ENCODE data around the gene DUOX2. TPM values are rescaled to one million over a fixed set of nuclear protein-coding genes. Genes with fewer than 3 reads are reported as not detected.
"Not testable (repeated sequence)": the region's sequence is repeated elsewhere in the genome, so short reads cannot be mapped to it uniquely, and the experiment has no call there.

DUOX2 gene
- total RNA-seq, 1 experiment from 2014 or later: 0.40 TPM

DNA sequence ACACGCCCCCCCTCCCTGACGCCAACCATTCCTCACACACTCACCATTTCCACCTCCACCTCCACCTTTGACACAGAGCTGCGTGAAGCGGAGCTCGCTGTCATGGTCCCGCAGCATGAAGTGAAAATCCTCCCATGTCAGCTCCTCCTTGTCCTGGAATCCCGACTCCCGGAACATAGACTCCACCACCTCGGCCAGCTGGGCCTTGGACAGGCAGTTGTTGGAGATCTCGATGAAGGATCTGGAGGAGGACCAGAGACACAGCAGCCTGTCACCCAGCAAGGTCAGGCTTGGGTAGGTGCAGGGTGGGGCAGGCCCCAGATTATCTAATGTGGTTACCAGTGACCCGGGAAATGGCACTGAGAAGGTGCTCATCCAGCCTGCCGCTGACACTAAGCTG is 12.2 kb downstream of the DUOX2 start:
- DNase-seq (ENCODE audit: low read depth): no peak

GRCh38 chr15:45100884-45101625 is 12.9 kb downstream of the DUOX2 start:
- no peak for DNase-seq (ENCODE audit: low read depth)

DNA sequence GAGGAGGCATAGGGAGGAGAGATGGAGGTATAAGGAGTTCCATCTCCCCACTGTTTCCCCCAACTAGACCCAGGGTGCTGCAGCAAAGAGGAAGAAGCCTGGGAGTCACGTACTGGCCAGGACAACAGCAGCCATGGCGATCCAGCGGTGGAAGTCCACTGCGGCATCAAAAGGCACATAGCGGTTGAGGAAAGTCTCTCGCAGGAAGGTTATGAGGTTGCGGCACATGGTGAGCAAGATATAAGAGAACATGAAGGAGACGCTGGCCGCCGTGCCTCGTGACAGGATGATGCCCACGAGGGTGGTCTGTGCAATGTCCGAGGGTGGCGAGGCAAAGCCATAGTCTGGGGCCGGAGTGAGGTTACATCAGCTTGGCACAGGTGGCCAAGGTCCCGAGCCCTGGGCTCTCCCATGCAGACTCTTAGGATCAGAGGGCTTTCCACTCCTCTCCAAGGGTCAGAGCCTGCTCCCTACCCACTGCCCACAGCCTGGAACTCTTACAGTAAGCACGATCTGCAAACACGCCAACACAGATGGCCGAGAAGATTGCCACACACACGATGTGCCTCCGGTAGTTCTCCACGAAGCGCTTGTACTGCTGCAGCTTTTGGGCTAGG is 14.3 kb downstream of the DUOX2 start:
- DNase-seq (ENCODE audit: low read depth): no peak

DNA sequence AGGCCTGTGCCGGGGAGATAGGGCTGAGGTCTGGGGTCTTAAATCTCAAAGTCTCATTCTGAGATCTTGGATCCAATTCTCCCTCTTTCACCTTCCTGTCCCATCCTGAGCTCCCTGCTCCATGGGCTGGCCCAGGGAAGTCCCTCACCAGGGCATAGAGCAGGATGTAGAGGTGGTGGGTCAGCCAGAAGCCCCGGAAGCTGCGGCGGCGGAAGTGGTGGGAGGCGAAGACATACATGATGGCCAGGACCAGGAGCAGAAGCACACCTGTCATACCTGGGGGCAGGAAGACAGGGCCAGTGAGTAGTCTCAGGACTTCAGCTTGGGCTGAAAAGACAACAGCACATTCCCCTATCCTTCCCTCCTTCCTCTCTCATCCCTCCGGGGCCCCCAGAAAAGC is 16.5 kb downstream of the DUOX2 start:
- no peak for DNase-seq (ENCODE audit: low read depth)

- no peak for DNase-seq (ENCODE audit: low read depth)
Measured at GRCh38 chr15:45095661-45096060, 18.3 kb downstream of the DUOX2 start.

GRCh38 chr15:45094358-45094730 is 19.6 kb downstream of the DUOX2 start:
- DNase-seq (ENCODE audit: low read depth): no peak

GRCh38 chr15:45093622-45094357 is 20.2 kb downstream of the DUOX2 start:
- DNase-seq (ENCODE audit: low read depth): no peak

DNA sequence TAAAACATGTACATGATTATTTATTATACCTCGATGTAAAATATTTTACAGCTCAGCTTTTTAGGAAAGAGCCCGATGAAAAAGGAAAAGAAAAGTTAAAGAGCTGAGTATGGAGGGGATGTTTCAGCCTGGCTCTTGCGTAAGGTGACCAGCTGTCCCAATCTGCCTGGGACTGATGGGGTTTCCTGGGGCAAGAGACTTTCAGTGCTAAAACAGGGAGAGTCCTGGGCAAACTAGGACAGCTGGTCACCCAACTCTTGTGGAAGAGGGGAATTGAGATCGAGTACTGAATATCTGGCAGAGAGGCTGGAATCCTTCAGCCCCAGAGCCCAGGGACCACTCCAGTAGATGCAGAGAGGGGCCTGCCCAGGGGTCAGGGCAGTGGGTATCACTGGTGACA is 21.0 kb downstream of the DUOX2 start:
- no peak for DNase-seq (ENCODE audit: low read depth)

GRCh38 chr15:45091576-45091975 is 22.4 kb downstream of the DUOX2 start:
- DNase-seq (ENCODE audit: low read depth): no peak

GRCh38 chr15:45091161-45091560 is 22.8 kb downstream of the DUOX2 start:
- DNase-seq (ENCODE audit: low read depth): peak; percentile 20

- DNase-seq (ENCODE audit: low read depth): no peak
Measured at GRCh38 chr15:45089712-45090373, 24.1 kb downstream of the DUOX2 start.

- DNase-seq (ENCODE audit: low read depth): peak; percentile 71
Measured at GRCh38 chr15:45088801-45089711, 24.9 kb downstream of the DUOX2 start.

GRCh38 chr15:45087513-45087912 is 26.5 kb downstream of the DUOX2 start:
- no peak for DNase-seq (ENCODE audit: low read depth)

GRCh38 chr15:45084163-45084562 is 29.8 kb downstream of the DUOX2 start:
- peak; percentile 44 for DNase-seq (ENCODE audit: low read depth)

DNA sequence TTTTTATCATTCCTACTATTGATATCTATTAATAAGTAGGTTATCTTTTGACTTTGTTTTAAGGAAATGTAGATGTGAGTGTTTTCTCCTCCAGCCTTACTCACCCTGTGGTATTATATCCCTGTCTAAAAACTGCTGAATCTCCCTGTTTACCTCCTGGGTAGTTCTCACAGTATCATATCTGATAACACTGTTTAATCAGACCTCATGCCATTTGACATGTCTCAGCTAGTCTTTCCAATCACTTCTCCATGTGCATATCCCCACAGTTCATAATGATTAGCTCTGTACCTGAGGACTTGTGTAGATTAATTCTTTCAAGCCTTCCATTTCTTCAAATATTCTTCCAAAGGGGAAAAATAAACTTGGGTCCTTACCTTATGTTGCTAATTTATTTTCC is 30.7 kb downstream of the DUOX2 start:
- no peak for DNase-seq (ENCODE audit: low read depth)

GRCh38 chr15:45082412-45082811 is 31.6 kb downstream of the DUOX2 start:
- DNase-seq (ENCODE audit: low read depth): not testable (repeated sequence)

DNA sequence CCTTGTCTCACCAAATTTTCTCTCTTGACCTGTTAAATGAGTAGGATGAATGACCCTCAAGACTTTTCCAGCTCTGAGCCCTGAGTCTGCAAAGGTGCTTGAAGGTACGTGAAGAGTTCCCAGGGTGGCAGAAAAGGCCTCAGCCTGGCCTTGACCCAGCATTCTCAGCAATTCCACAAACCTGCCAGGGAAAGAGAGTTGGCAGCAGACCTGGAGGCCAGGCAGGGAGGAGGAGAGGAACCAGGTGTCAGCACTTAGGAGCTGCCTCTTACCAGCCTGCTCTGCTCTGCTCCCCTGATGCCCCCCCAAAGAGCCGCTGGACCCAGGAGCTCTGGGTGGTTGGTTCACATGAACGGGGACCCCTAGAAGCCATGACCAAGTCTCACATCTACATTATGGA is 33.4 kb downstream of the DUOX2 start:
- not testable (repeated sequence) for DNase-seq (ENCODE audit: low read depth)

DNA sequence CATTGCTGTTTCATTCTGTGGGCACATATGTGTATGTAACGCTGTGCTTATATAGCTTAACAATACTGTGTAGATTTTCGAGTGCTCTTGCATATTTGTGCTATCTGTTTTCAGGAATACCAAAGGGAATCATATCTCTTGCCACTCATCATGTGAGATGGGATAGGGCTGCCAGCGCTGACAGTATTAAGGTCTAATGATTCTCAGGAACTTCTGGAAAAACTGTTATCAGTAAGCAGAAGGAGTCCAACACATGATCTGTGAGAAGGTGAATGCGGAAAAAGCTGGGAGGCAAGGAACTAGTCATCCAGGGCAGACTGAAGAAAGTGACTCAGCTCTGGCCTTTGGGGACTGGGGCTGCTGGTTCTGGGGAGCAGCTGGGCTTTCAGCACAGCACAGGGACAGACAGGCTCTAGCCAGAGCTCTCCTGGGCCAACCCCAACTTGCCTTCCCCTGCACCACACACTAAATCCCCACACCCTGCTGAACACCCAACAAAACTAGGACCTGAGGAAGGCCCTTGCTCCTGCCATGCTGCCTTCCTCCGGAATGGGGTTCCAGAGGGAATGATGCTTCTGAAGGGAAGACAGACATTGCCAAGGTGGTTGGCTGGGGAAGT is 34.2 kb downstream of the DUOX2 start:
- not testable (repeated sequence) for DNase-seq (ENCODE audit: low read depth)

GRCh38 chr15:45079201-45079600 is 34.8 kb downstream of the DUOX2 start:
- not testable (repeated sequence) for DNase-seq (ENCODE audit: low read depth)

DNA sequence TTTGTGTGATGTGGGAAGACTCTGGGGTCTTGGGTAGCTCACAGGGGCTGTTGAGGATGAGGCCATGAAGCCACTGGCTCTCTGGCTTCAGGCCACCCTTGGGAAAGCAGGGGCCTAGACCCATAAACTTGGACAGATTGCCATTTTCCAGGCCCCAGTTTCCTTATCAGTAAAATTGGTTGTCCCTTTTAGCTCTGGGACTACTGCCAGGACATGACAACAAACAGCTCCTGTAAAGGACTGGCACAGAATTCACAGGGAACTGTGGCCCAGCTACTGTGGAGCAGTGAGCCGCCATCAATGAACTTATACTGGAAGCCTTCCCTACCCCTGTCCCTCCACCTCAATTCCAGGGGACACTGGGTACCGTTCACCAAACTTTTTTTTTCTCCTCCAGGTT is 36.6 kb downstream of the DUOX2 start:
- not testable (repeated sequence) for DNase-seq (ENCODE audit: low read depth)
